K562 (cell line): ENCODE results near the gene CFAP298. TPM values are rescaled to one million over a fixed set of nuclear protein-coding genes. Genes with fewer than 3 reads are reported as not detected.

Source experiments
- ATAC-seq: fragments of 200-7000 bp; cut with Tn5 transposase; 3 replicates; pipeline ENCODE4 v1.9.1; 2020; ENCODE audit warnings: moderate library complexity
- BruUV-seq: library from RNA; stranded (reverse); fragments of 400-500 nt; replicated peaks from 2 replicates; lab custom pipeline; 2021; lab: Mats Ljungman, UMichigan
- CTCF ChIA-PET: fragments of 300-600 bp; formaldehyde crosslinking; extraction: SDS; loops from one replicate; lab custom pipeline; 2021; ENCODE audit warnings: low intra/inter-chr PET ratio; lab: Yijun Ruan, JAX
- POLR2A ChIA-PET: fragments of 300-600, 350-650 bp; sonication (Branson Sonifier 250); formaldehyde crosslinking; extraction: SDS; loops from one replicate; lab custom pipeline; 2021; ENCODE audit warnings: antibody characterized with exemption, inconsistent platforms; lab: Yijun Ruan, JAX
- DNase-seq, 4 experiments: peaks; one replicate each; pipeline versions ENCODE4 v3.0.0 to v3.0.0-alpha.2; 2011 to 2018; ENCODE audit warnings: low spot score in 3 of 4, mixed read lengths in 3 of 4; ENCODE audit errors: extremely low read depth in 1 of 4
- FAIRE-seq: peaks from 2 replicates; lab custom pipeline; 2011; peaks lifted over from hg19 to GRCh38; lab: Jason Lieb, UNC
- H2AFZ ChIP-seq: 2 replicates; pipeline ENCODE4 v1.6.0; 2011; ENCODE audit warnings: low read depth, low read length, control low read depth, inconsistent platforms
- H3K27ac ChIP-seq: fragments of 200-600 bp; 3 replicates; pipeline ENCODE4 v1.8.0; 2011; ENCODE audit warnings: low read depth, mild to moderate bottlenecking, control low read depth, inconsistent platforms, low read length, moderate library complexity, mixed read lengths; ENCODE audit errors: extremely low read depth
- H3K27me3 ChIP-seq, 2 experiments: fragments of 300-600 bp in 1 of 2; 2 replicates in 1 of 2; 3 replicates in 1 of 2; pipeline versions ENCODE4 v1.6.0 to v1.8.0; 2011; ENCODE audit warnings: inconsistent platforms in 2 of 2, low read length in 2 of 2, mild to moderate bottlenecking in 1 of 2, mixed read lengths in 1 of 2, moderate library complexity in 1 of 2; ENCODE audit not compliant: control insufficient read depth in 2 of 2, insufficient read depth in 2 of 2
- H3K36me3 ChIP-seq: fragments of 300-600 bp; 3 replicates; pipeline ENCODE4 v1.8.0; 2011; ENCODE audit warnings: mild to moderate bottlenecking, low read length, inconsistent platforms; ENCODE audit not compliant: control insufficient read depth, insufficient read depth
- H3K4me1 ChIP-seq, 2 experiments: fragments of 200-600 bp in 1 of 2; replicated peaks in 1 of 2; 2 replicates in 1 of 2; 3 replicates in 1 of 2; pipeline versions ENCODE4 v1.5.1 to v1.8.0; 2011; ENCODE audit warnings: inconsistent platforms in 2 of 2, low read length in 2 of 2, mild to moderate bottlenecking in 1 of 2, mixed read lengths in 1 of 2, moderate library complexity in 1 of 2; ENCODE audit not compliant: control insufficient read depth in 2 of 2, insufficient read depth in 2 of 2
- H3K4me2 ChIP-seq: 2 replicates; pipeline ENCODE4 v1.6.1; 2011; ENCODE audit warnings: low read length, control low read depth, inconsistent platforms, mixed read lengths; ENCODE audit not compliant: insufficient read depth
- H3K4me3 ChIP-seq: fragments of 200-600 bp; sonication (generic), shearing (Covaris generic); 2 replicates; pipeline ENCODE4 v1.5.1; 2016; ENCODE audit warnings: control low read depth, inconsistent platforms
- H3K79me2 ChIP-seq: fragments of 200-600 bp; 3 replicates; pipeline ENCODE4 v1.8.0; 2011; ENCODE audit warnings: low read length, inconsistent platforms; ENCODE audit not compliant: control insufficient read depth, insufficient read depth
- H3K9ac ChIP-seq, 2 experiments: 2 replicates each; pipeline versions ENCODE4 v1.6.0 to v1.6.1; 2011; ENCODE audit warnings: low read depth in 2 of 2, low read length in 2 of 2, control low read depth in 1 of 2, inconsistent platforms in 1 of 2, mild to moderate bottlenecking in 1 of 2, mixed read lengths in 1 of 2; ENCODE audit not compliant: insufficient read depth in 1 of 2
- H3K9me1 ChIP-seq: one replicate; pipeline ENCODE4 v1.6.0; 2011; ENCODE audit warnings: inconsistent platforms, mild to moderate bottlenecking, low read length, moderate library complexity; ENCODE audit not compliant: control insufficient read depth, insufficient read depth
- H3K9me3 ChIP-seq: replicated peaks from 2 replicates; pipeline ENCODE4 v1.5.1; 2011; ENCODE audit warnings: low read depth, low read length, inconsistent platforms; ENCODE audit not compliant: control insufficient read depth, insufficient read depth
- H4K20me1 ChIP-seq: replicated peaks from 2 replicates; pipeline ENCODE4 v1.6.1; 2011; ENCODE audit warnings: low read length, inconsistent platforms, mixed read lengths; ENCODE audit not compliant: control insufficient read depth, insufficient read depth
- KLF1 ChIP-seq: fragments of 450-650 bp; IDR thresholded peaks from 2 replicates; pipeline ENCODE4 v1.6.1; 2016; ENCODE audit warnings: missing genetic modification characterization, missing compliant biosample characterization
- WGBS: fragments of 100-300 bp; shearing (Covaris generic); methylation state at CpG from one replicate; pipeline ENCODE4 v1.1.6; 2016; ENCODE audit warnings: low coverage, mixed read lengths; ENCODE audit not compliant: insufficient coverage; ENCODE audit errors: missing lambda C conversion rate; 5-methylcytosine and 5-hydroxymethylcytosine counted together
- in situ Hi-C: fragments of 300-500 bp; cut with MboI; formaldehyde crosslinking; loops from 4 replicates; pipeline ENCODE4 v1.15.0; 2018; ENCODE audit warnings: inconsistent platforms, mixed read lengths
- intact Hi-C: fragments of 100-400 bp; cut with micrococcal nuclease; formaldehyde crosslinking; loops from 2 replicates; pipeline ENCODE4 v1.14.2; 2022
- polyA plus RNA-seq, 8 experiments: library from polyadenylated mRNA; depleted of rRNA in 4 of 8; stranded (reverse) in 5 of 8; unstranded in 3 of 8; fragments of >200 nt; fragmentation: Nextera tagmentation in 2 of 8; fragmentation: Illumina TruSeq in 1 of 8; extraction: Ambion mirVana in 2 of 8; extraction: Trizol in 1 of 8; gene quantifications; 2 replicates each; pipeline versions ENCODE4 v1.2.1 to v1.2.3, GENCODE V29; 2011 to 2014; ENCODE audit warnings: inconsistent platforms in 1 of 8, missing spikeins in 1 of 8
- total RNA-seq, 7 experiments: library from RNA; depleted of rRNA in 6 of 7; stranded (reverse); fragments of >200 nt in 6 of 7; fragmentation: Illumina TruSeq in 2 of 7; extraction: Trizol in 2 of 7; gene quantifications; 2 replicates each; pipeline versions ENCODE4 v1.2.1 to v1.2.3, GENCODE V29; 2011 to 2021; ENCODE audit warnings: low replicate concordance in 1 of 7
- TF ChIP-seq, protein P1 (sequence below): fragments of 200-400 bp; formaldehyde crosslinking; IDR thresholded peaks from 2 replicates; pipeline ENCODE4 v1.6.1; 2017; ENCODE audit warnings: mild to moderate bottlenecking, low read depth, low read length, moderate library complexity

Gene CFAP298
- total and polyA plus RNA-seq, 9 of the 15 experiments (the other 6 are each of a cell fraction or from before 2014, with no cell fraction given): 31.4 to 178 (median 89.7) TPM

GRCh38 chr21:32585042-32585710 is 27.0 kb downstream of the CFAP298 start, which contains the start of gene TCP10L (continued):
- TF ChIP-seq, protein P1, sequence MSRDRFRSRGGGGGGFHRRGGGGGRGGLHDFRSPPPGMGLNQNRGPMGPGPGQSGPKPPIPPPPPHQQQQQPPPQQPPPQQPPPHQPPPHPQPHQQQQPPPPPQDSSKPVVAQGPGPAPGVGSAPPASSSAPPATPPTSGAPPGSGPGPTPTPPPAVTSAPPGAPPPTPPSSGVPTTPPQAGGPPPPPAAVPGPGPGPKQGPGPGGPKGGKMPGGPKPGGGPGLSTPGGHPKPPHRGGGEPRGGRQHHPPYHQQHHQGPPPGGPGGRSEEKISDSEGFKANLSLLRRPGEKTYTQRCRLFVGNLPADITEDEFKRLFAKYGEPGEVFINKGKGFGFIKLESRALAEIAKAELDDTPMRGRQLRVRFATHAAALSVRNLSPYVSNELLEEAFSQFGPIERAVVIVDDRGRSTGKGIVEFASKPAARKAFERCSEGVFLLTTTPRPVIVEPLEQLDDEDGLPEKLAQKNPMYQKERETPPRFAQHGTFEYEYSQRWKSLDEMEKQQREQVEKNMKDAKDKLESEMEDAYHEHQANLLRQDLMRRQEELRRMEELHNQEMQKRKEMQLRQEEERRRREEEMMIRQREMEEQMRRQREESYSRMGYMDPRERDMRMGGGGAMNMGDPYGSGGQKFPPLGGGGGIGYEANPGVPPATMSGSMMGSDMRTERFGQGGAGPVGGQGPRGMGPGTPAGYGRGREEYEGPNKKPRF: no peak
- TF ChIP-seq, all 486 proteins: peak for 3

- CTCF ChIA-PET: no interaction called here
- Histone ChIP-seq H3K27ac (no peak overlapping the region), H3K4me1 (peaks cover 13 to 19% of the 10 kb centered on the region in 2 experiments; a peak in 4 of 5 replicates), H3K27me3 (peaks cover 32 to 40% of the 10 kb centered on the region in 2 experiments), H4K20me1 (no peaks in the 10 kb centered on the region), H3K36me3 (no peaks in the 10 kb centered on the region; the same call in 2 of the 3 replicates), H3K4me3 (no peak overlapping the region), H3K9me3 (no peaks in the 10 kb centered on the region), H3K9ac (peak overlapping the region in 1 of 2 experiments; percentile 15; a peak in 1 of 4 replicates), H3K9me1 (no peaks in the 10 kb centered on the region), H2AFZ (peak overlapping the region; percentile 73; the same call in 1 of the 2 replicates), H3K4me2 (peak overlapping the region; percentile 66; the same call in 1 of the 2 replicates), H3K79me2 (no peaks in the 10 kb centered on the region)
- POLR2A ChIA-PET: interaction anchor here (1.2 kb wide), 1 partner anchor 222 kb away, joined by 3 read pairs; no protein-coding TSS in a partner anchor
- DNase-seq: no peak
- in situ Hi-C loops: no loop called here
- no TSS peak for BruUV-seq
- TF ChIP-seq KLF1 (tag): no peak
- ATAC-seq: no peak
- no peak for FAIRE-seq
- intact Hi-C loops: loop anchor here (10.0 kb wide), 1 partner anchor 290 kb away; the partner anchor contains the start of gene MRAP
- WGBS: 36% methylated on average over 8 of the region's 8 CpGs
Measured at GRCh38 chr21:32584472-32584871, 27.7 kb downstream of the CFAP298 start.
